IPS-18c (cell line): ENCODE data around the gene LSAMP.

Source experiments
- H3K4me3 ChIP-seq: 2 replicates; pipeline ENCODE4 v1.7.0; 2013; ENCODE audit warnings: low read depth, mild to moderate bottlenecking, low read length, moderate library complexity; ENCODE audit not compliant: insufficient read depth
- H3K9me3 ChIP-seq: one replicate; pipeline ENCODE4 v1.6.1; 2013; ENCODE audit warnings: mild to moderate bottlenecking, low read length, moderate library complexity; ENCODE audit not compliant: control insufficient read depth, insufficient read depth

Gene LSAMP

GRCh38 chr3:115913069-115913686 lies 532.1 kb downstream of the LSAMP start:
- Histone ChIP-seq H3K4me3 (no peak overlapping the region), H3K9me3 (no peaks in the 10 kb centered on the region)

GRCh38 chr3:115912372-115912771 lies 532.9 kb downstream of the LSAMP start:
- Histone ChIP-seq H3K4me3 (no peak overlapping the region), H3K9me3 (no peaks in the 10 kb centered on the region)

GRCh38 chr3:115905871-115906270 lies 539.4 kb downstream of the LSAMP start:
- H3K4me3 ChIP-seq = no peak overlapping the region
- H3K9me3 ChIP-seq = peaks cover 3% of the 10 kb centered on the region

- Histone ChIP-seq H3K9me3 (peaks cover 3% of the 10 kb centered on the region), H3K4me3 (no peak overlapping the region)
These were observed 541.4 kb downstream of the LSAMP start for GRCh38 chr3:115903843-115904242.

- Histone ChIP-seq H3K4me3 (no peak overlapping the region), H3K9me3 (peaks cover 3% of the 10 kb centered on the region)
These were observed 544.3 kb downstream of the LSAMP start for GRCh38 chr3:115901008-115901407.

GRCh38 chr3:115899535-115899934 lies 545.8 kb downstream of the LSAMP start:
- Histone ChIP-seq H3K9me3 (peaks cover 3% of the 10 kb centered on the region), H3K4me3 (no peak overlapping the region)

- Histone ChIP-seq H3K9me3 (peaks cover 3% of the 10 kb centered on the region), H3K4me3 (no peak overlapping the region)
These were observed 546.5 kb downstream of the LSAMP start for GRCh38 chr3:115898656-115899410.

- Histone ChIP-seq H3K4me3 (no peak overlapping the region), H3K9me3 (no peaks in the 10 kb centered on the region)
These were observed 554.2 kb downstream of the LSAMP start for GRCh38 chr3:115891006-115891636.

GRCh38 chr3:115890579-115890978 lies 554.7 kb downstream of the LSAMP start:
- Histone ChIP-seq H3K4me3 (no peak overlapping the region), H3K9me3 (no peaks in the 10 kb centered on the region)

- Histone ChIP-seq H3K4me3 (no peak overlapping the region), H3K9me3 (no peaks in the 10 kb centered on the region)
These were observed 559.7 kb downstream of the LSAMP start for GRCh38 chr3:115885621-115886020.

- no peak overlapping the region for H3K4me3 ChIP-seq
- no peaks in the 10 kb centered on the region for H3K9me3 ChIP-seq
These were observed 567.7 kb downstream of the LSAMP start for GRCh38 chr3:115877615-115877899.

- H3K4me3 ChIP-seq = no peak overlapping the region
- no peaks in the 10 kb centered on the region for H3K9me3 ChIP-seq
These were observed 568.2 kb downstream of the LSAMP start for GRCh38 chr3:115876876-115877614.

- no peak overlapping the region for H3K4me3 ChIP-seq
- H3K9me3 ChIP-seq = no peaks in the 10 kb centered on the region
These were observed 569.8 kb downstream of the LSAMP start for GRCh38 chr3:115875460-115875859.

- no peaks in the 10 kb centered on the region for H3K9me3 ChIP-seq
- H3K4me3 ChIP-seq = no peak overlapping the region
These were observed 573.6 kb downstream of the LSAMP start for GRCh38 chr3:115871735-115872134.

- H3K4me3 ChIP-seq = no peak overlapping the region
- no peaks in the 10 kb centered on the region for H3K9me3 ChIP-seq
These were observed 580.4 kb downstream of the LSAMP start for GRCh38 chr3:115864911-115865310.

GRCh38 chr3:115862849-115863248 lies 582.4 kb downstream of the LSAMP start:
- no peak overlapping the region for H3K4me3 ChIP-seq
- no peaks in the 10 kb centered on the region for H3K9me3 ChIP-seq

- H3K9me3 ChIP-seq = no peaks in the 10 kb centered on the region
- no peak overlapping the region for H3K4me3 ChIP-seq
These were observed 583.2 kb downstream of the LSAMP start for GRCh38 chr3:115862099-115862498.
